Breast epithelium (tissue), 4 donors: ENCODE data around the gene LRRTM4. TPM values are rescaled to one million over a fixed set of nuclear protein-coding genes. Genes with fewer than 3 reads are reported as not detected.

Source experiments
- DNase-seq, 2 donors: peaks; one replicate each; pipeline ENCODE4 v3.0.0-alpha.2; 2019; ENCODE audit warnings: low spot score in 2 of 2
- H3K27ac ChIP-seq, 2 donors: fragments of 200-600 bp; sonication (generic) in 1 of 2; one replicate each; pipeline ENCODE4 v1.5.1; 2016 to 2019; ENCODE audit warnings: mild to moderate bottlenecking in 1 of 2
- H3K27me3 ChIP-seq, 2 donors: fragments of 200-600 bp; sonication (generic) in 1 of 2; one replicate each; pipeline versions ENCODE4 v1.5.1 to v1.6.0; 2017 to 2019; ENCODE audit warnings: control low read depth in 1 of 2, mild to moderate bottlenecking in 1 of 2
- H3K36me3 ChIP-seq: fragments of 200-600 bp; one replicate; pipeline ENCODE4 v1.5.1; 2019
- H3K4me1 ChIP-seq, 2 donors: fragments of 200-600 bp; sonication (generic); one replicate each; pipeline ENCODE4 v1.5.1; 2016 to 2019; ENCODE audit warnings: control low read depth in 1 of 2
- H3K4me3 ChIP-seq, 3 donors: fragments of 200-600 bp; sonication (generic); 1 replicate in 2 of 3; 2 replicates in 1 of 3; pipeline ENCODE4 v1.5.1; 2016 to 2019; ENCODE audit warnings: mild to moderate bottlenecking in 3 of 3, moderate library complexity in 2 of 3
- H3K9me3 ChIP-seq, 2 donors: fragments of 200-600 bp; sonication (generic) in 1 of 2; one replicate each; pipeline ENCODE4 v1.5.1; 2016 to 2019; ENCODE audit warnings: control low read depth in 1 of 2
- CTCF ChIP-seq, 3 donors: fragments of 450-650 bp; IDR thresholded peaks; one replicate each; pipeline ENCODE4 v1.5.1; 2016 to 2017; ENCODE audit warnings: antibody characterized with exemption in 3 of 3, mild to moderate bottlenecking in 3 of 3, moderate library complexity in 3 of 3
- POLR2A ChIP-seq: fragments of 450-650 bp; IDR thresholded peaks from one replicate; pipeline ENCODE4 v1.6.1; 2016; ENCODE audit warnings: antibody characterized with exemption, mild to moderate bottlenecking, moderate library complexity
- POLR2AphosphoS5 ChIP-seq, 3 donors: sonication (generic); formaldehyde crosslinking; IDR thresholded peaks; one replicate each; pipeline ENCODE4 v1.6.1; 2017; ENCODE audit warnings: antibody characterized with exemption in 3 of 3
- intact Hi-C: fragments of 100-400 bp; cut with DNase I; formaldehyde crosslinking; loops from one replicate; pipeline ENCODE4 v1.15.1; 2023; ENCODE audit warnings: low total_unique reads
- total RNA-seq, 3 donors: library from RNA; depleted of rRNA; stranded (reverse); fragments of >200 nt; gene quantifications; one replicate each; pipeline ENCODE4 v1.1.0, GENCODE V29; 2016

LRRTM4 gene
- total RNA-seq, 3 donors from 2014 or later = 0.16 to 1.6 TPM; not detected in 1

- TF ChIP-seq CTCF (IDR thresholded peaks at IDR 0.05) (no peak), POLR2AphosphoS5 (IDR thresholded peaks at IDR 0.05) (no peak), POLR2A (no peak)
- intact Hi-C loops = no loop called here
- Histone ChIP-seq H3K27ac (no peak overlapping the region), H3K36me3 (no peaks in the 10 kb centered on the region), H3K27me3 (no peaks in the 10 kb centered on the region), H3K4me1 (no peaks in the 10 kb centered on the region), H3K4me3 (no peak overlapping the region), H3K9me3 (no peaks in the 10 kb centered on the region)
- no peak for DNase-seq
Observed at GRCh38 chr2:77508511-77508910, 13.7 kb downstream of the LRRTM4 start.

DNA sequence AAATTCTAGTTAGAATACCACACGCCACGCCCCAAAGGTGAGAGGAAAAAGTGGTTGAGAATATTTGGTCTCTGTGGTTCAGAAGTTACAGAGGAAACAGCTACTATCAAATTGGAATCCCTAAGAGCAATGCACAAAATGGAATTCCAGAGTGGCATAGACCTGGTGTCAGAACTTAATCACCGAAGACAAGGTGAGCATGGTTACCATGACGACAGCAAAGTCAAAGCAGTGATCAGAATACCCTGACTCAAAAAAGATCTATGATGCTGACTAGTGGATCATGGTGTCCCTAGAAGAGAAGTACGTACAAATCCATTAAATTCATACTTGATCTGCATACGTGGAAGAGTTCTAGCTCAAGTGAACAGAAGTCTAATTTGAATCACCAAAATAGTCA lies 14.5 kb downstream of the LRRTM4 start:
- H3K4me3 ChIP-seq = no peak overlapping the region
- no peaks in the 10 kb centered on the region for H3K27me3 ChIP-seq
- H3K4me1 ChIP-seq = no peaks in the 10 kb centered on the region
- no peak overlapping the region for H3K27ac ChIP-seq
- intact Hi-C loops = no loop called here
- no peak for TF ChIP-seq CTCF (IDR thresholded peaks at IDR 0.05)
- TF ChIP-seq POLR2A = no peak
- TF ChIP-seq POLR2AphosphoS5 (IDR thresholded peaks at IDR 0.05) = no peak
- no peak for DNase-seq
- no peaks in the 10 kb centered on the region for H3K36me3 ChIP-seq
- H3K9me3 ChIP-seq = no peaks in the 10 kb centered on the region

DNA sequence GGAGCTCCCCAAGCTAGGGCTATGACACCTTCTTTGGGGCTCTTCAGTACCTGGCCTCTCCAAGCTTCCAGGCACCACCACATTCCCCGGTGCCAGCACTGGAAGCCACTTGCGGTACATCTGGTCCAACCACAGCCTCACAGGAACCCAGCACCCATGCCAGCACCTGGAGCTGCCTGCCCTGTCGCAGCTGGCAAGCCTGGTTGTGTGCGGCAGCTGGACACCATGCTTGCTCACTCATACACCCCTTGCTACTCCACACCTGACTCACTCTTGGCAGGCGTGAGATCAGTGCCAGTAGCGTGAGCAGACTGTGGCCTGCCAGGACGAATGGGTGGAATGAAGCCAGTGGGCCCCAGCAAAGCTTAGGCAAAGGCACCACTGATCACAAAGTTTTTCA lies 34.0 kb downstream of the LRRTM4 start:
- H3K36me3 ChIP-seq = no peaks in the 10 kb centered on the region

DNA sequence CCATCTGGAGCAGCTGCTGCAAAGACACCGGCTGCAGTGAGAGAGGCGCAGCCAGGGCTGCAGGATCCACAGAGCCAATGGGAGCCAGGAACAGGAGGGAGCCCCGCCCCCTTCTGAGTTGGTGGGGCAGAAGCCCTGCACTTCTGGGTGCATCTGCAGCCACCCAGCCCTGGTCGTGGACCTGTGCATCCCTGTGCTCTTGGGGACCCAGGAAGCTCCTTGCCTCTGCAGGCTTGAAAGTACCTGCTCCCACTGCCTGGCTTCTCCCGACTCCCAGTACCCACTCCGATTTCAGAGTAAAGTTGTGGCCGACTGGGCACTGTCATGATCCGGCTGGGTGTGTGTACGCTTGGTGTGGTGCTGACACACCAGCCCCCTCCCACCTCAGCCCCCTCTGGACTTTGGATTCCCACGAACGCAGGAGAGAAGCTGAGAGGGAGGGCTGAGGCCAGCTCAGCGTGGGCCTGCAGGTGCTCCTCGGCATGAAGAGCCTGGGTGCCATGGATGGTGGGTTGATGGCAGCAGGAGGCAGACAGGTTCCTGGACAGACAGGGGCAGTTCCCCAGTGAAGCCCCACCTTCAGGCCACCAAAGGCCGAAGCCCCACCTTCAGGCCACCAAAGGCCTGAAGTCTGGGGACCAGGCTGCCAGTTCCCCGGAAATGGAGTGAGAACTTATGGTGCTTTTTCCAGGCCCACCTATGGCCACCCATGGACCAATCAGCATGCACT lies 34.9 kb downstream of the LRRTM4 start:
- TF ChIP-seq POLR2AphosphoS5 (IDR thresholded peaks at IDR 0.05) (no peak), CTCF (IDR thresholded peaks at IDR 0.05) (no peak), POLR2A (no peak)
- H3K27ac ChIP-seq = no peak overlapping the region
- intact Hi-C loops = no loop called here
- DNase-seq = no peak
- H3K27me3 ChIP-seq = no peaks in the 10 kb centered on the region
- no peak overlapping the region for H3K4me3 ChIP-seq
- no peaks in the 10 kb centered on the region for H3K9me3 ChIP-seq
- H3K36me3 ChIP-seq = no peaks in the 10 kb centered on the region
- no peaks in the 10 kb centered on the region for H3K4me1 ChIP-seq

More for the DNA sequence above, 34.0 kb downstream of the LRRTM4 start:
- intact Hi-C loops = no loop called here
- Histone ChIP-seq H3K9me3 (no peaks in the 10 kb centered on the region), H3K27ac (no peak overlapping the region), H3K4me1 (no peaks in the 10 kb centered on the region), H3K27me3 (no peaks in the 10 kb centered on the region), H3K4me3 (no peak overlapping the region)
- no peak for DNase-seq
- TF ChIP-seq POLR2AphosphoS5 (IDR thresholded peaks at IDR 0.05) (no peak), CTCF (IDR thresholded peaks at IDR 0.05) (no peak), POLR2A (no peak)

GRCh38 chr2:77484026-77484425 lies 38.1 kb downstream of the LRRTM4 start:
- intact Hi-C loops = no loop called here
- TF ChIP-seq POLR2AphosphoS5 (IDR thresholded peaks at IDR 0.05) (no peak), POLR2A (no peak), CTCF (IDR thresholded peaks at IDR 0.05) (no peak)
- no peaks in the 10 kb centered on the region for H3K4me1 ChIP-seq
- no peak overlapping the region for H3K27ac ChIP-seq
- no peak overlapping the region for H3K4me3 ChIP-seq
- H3K36me3 ChIP-seq = no peaks in the 10 kb centered on the region
- no peaks in the 10 kb centered on the region for H3K27me3 ChIP-seq
- DNase-seq = no peak
- H3K9me3 ChIP-seq = no peaks in the 10 kb centered on the region
